ENCODE results near the gene ADSL. TPM values are rescaled to one million over a fixed set of nuclear protein-coding genes. Genes with fewer than 3 reads are reported as not detected.
A peak's percentile ranks its signal among the peaks of the same experiment; 100 is the strongest.
"Not testable (repeated sequence)": the region's sequence is repeated elsewhere in the genome, so short reads cannot be mapped to it uniquely, and the experiment has no call there.

Gene ADSL
- total RNA-seq, 1 donor from 2014 or later = 217 TPM

- DNase-seq = no peak
Measured at GRCh38 chr22:40374567-40374966, 28.3 kb downstream of the ADSL start.

- DNase-seq = no peak
Measured at GRCh38 chr22:40376149-40376548, 29.8 kb downstream of the ADSL start.

GRCh38 chr22:40377931-40378330 is 31.6 kb downstream of the ADSL start:
- no peak for DNase-seq

GRCh38 chr22:40378448-40378847 is 32.1 kb downstream of the ADSL start:
- not testable (repeated sequence) for DNase-seq

GRCh38 chr22:40381461-40381860 is 35.2 kb downstream of the ADSL start:
- DNase-seq = no peak

- DNase-seq = no peak
Measured at GRCh38 chr22:40383905-40384304, 37.6 kb downstream of the ADSL start.

GRCh38 chr22:40385036-40385782 is 38.9 kb downstream of the ADSL start:
- DNase-seq = peak; percentile 56

- no peak for DNase-seq
Measured at GRCh38 chr22:40387746-40388145, 41.4 kb downstream of the ADSL start.

GRCh38 chr22:40388231-40388630 is 41.9 kb downstream of the ADSL start:
- DNase-seq = no peak

GRCh38 chr22:40391417-40391816 is 45.1 kb downstream of the ADSL start:
- no peak for DNase-seq

GRCh38 chr22:40392618-40393017 is 46.3 kb downstream of the ADSL start:
- peak; percentile 45 for DNase-seq

GRCh38 chr22:40394607-40395006 is 48.3 kb downstream of the ADSL start:
- no peak for DNase-seq

GRCh38 chr22:40395607-40396006 is 49.3 kb downstream of the ADSL start:
- no peak for DNase-seq

GRCh38 chr22:40396882-40397281 is 50.6 kb downstream of the ADSL start:
- peak; percentile 96 for DNase-seq

- peak; percentile 44 for DNase-seq
Measured at GRCh38 chr22:40397396-40397795, 51.1 kb downstream of the ADSL start.

GRCh38 chr22:40399621-40400020 is 53.3 kb downstream of the ADSL start:
- no peak for DNase-seq

- DNase-seq = no peak
Measured at GRCh38 chr22:40400159-40400558, 53.9 kb downstream of the ADSL start.

- no peak for DNase-seq
Measured at GRCh38 chr22:40401532-40401931, 55.2 kb downstream of the ADSL start.

GRCh38 chr22:40401981-40402406 is 55.7 kb downstream of the ADSL start:
- no peak for DNase-seq

- no peak for DNase-seq
Measured at GRCh38 chr22:40403141-40403540, 56.8 kb downstream of the ADSL start.

- DNase-seq = no peak
Measured at GRCh38 chr22:40403651-40404050, 57.4 kb downstream of the ADSL start.

- no peak for DNase-seq
Measured at GRCh38 chr22:40404251-40405177, 58.2 kb downstream of the ADSL start.

GRCh38 chr22:40405178-40406062 is 59.1 kb downstream of the ADSL start:
- no peak for DNase-seq
